ENCODE data around the gene MSI2.
A peak's percentile ranks its signal among the peaks of the same experiment; 100 is the strongest.

Gene MSI2

DNA sequence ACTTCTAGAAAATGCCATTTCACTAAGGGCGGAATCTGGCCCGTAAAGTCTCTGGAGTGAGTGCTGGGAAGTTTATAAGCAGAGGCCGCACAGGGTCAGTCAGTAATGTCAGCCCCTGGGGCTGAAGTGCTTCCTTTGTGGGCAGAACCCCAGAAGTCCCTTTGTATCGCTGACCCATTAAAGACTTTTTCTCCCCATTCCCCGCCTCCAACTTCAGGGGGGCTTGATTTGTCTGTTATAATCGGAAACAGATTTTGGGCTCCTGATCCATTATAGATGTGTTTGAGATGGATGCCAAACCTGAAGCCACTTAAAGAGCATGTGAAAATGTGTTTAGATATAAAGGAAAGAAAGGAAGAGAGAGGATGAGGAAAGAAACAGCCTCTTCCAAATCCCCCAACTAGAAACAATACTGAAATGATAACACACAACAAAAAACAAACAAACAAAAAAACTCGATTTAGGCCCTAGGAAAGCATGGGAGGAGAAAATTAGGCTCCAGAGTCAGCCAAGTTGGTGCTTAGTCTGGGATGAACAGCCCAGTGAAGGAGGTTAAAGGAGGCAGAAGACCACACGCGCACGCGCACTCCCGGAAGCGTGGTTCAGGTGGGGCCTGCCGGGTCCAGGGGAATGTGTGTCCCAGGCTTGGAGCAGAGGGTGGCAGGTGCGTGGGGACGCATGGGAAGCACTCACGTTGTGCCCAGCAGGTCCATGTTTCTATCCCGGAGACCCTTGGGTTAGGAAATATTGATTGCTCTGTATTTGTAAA, 27.1 kb downstream of the MSI2 start:
- Histone ChIP-seq H3K9me3 (ENCODE audit: control insufficient read depth, insufficient read depth, low read length) (no peaks in the 10 kb centered on the region), H4K20me1 (ENCODE audit: control insufficient read depth, insufficient read depth, low read depth, low read length) (peaks cover 12% of the 10 kb centered on the region; the same call in 1 of the 2 replicates), H3K9me2 (replicated peaks; ENCODE audit: control insufficient read depth, low read length) (no peaks in the 10 kb centered on the region), H3K4me1 (ENCODE audit: control insufficient read depth, low read length) (peaks cover 38% of the 10 kb centered on the region), H3K4me2 (ENCODE audit: low read length) (no peak overlapping the region), H3K4me3 (ENCODE audit: low read length) (no peak overlapping the region), H3F3A (ENCODE audit: control insufficient read depth, insufficient read depth) (no peaks in the 10 kb centered on the region), H3K27ac (ENCODE audit: low read depth, low read length) (no peak overlapping the region), H3K36me3 (ENCODE audit: control insufficient read depth, low read length) (peaks cover 88% of the 10 kb centered on the region), H3K79me2 (ENCODE audit: control insufficient read depth, low read length) (peaks cover 95% of the 10 kb centered on the region), H3K27me3 (ENCODE audit: control insufficient read depth, low read length) (no peaks in the 10 kb centered on the region)
- no peak for TF ChIP-seq EZH2phosphoT487 (IDR thresholded peaks at IDR 0.05; ENCODE audit: borderline replicate concordance, low read length)
- no peak for TF ChIP-seq CTCF (IDR thresholded peaks at IDR 0.05; ENCODE audit: low read depth, low read length, poor library complexity, severe bottlenecking)

DNA sequence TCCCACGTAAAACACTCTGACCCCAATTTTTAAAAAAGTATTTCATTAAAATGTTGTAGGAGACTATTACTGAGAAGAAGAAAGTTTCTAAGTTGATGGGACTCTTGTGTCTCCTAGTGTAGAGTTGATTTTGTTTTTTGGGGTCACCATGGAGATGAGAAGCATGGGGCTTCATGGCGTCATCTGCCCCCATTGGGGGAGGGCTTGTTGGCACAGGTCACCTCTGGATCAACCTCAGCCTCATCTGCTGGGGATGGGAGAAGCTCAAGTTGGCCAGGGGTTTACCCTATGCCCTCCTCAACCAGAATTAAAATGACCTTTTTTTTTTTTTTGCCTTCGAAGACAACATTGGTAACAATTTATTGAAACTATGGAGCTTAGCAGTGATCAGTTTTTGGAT, 28.3 kb downstream of the MSI2 start:
- peak overlapping the region; percentile 46 for H3K4me3 ChIP-seq (ENCODE audit: low read length)
- H3K27ac ChIP-seq (ENCODE audit: low read depth, low read length) = peak overlapping the region; percentile 6
- H4K20me1 ChIP-seq (ENCODE audit: control insufficient read depth, insufficient read depth, low read depth, low read length) = peaks cover 6% of the 10 kb centered on the region; the same call in 1 of the 2 replicates
- peaks cover 96% of the 10 kb centered on the region for H3K79me2 ChIP-seq (ENCODE audit: control insufficient read depth, low read length)
- H3K36me3 ChIP-seq (ENCODE audit: control insufficient read depth, low read length) = peaks cover 88% of the 10 kb centered on the region
- H3K4me1 ChIP-seq (ENCODE audit: control insufficient read depth, low read length) = peaks cover 38% of the 10 kb centered on the region
- H3K9me2 ChIP-seq (replicated peaks; ENCODE audit: control insufficient read depth, low read length) = no peaks in the 10 kb centered on the region
- TF ChIP-seq CTCF (IDR thresholded peaks at IDR 0.05; ENCODE audit: low read depth, low read length, poor library complexity, severe bottlenecking) (no peak), EZH2phosphoT487 (IDR thresholded peaks at IDR 0.05; ENCODE audit: borderline replicate concordance, low read length) (no peak)
- no peaks in the 10 kb centered on the region for H3K27me3 ChIP-seq (ENCODE audit: control insufficient read depth, low read length)
- no peaks in the 10 kb centered on the region for H3K9me3 ChIP-seq (ENCODE audit: control insufficient read depth, insufficient read depth, low read length)
- H3F3A ChIP-seq (ENCODE audit: control insufficient read depth, insufficient read depth) = no peaks in the 10 kb centered on the region
- peak overlapping the region; percentile 56 for H3K4me2 ChIP-seq (ENCODE audit: low read length)

DNA sequence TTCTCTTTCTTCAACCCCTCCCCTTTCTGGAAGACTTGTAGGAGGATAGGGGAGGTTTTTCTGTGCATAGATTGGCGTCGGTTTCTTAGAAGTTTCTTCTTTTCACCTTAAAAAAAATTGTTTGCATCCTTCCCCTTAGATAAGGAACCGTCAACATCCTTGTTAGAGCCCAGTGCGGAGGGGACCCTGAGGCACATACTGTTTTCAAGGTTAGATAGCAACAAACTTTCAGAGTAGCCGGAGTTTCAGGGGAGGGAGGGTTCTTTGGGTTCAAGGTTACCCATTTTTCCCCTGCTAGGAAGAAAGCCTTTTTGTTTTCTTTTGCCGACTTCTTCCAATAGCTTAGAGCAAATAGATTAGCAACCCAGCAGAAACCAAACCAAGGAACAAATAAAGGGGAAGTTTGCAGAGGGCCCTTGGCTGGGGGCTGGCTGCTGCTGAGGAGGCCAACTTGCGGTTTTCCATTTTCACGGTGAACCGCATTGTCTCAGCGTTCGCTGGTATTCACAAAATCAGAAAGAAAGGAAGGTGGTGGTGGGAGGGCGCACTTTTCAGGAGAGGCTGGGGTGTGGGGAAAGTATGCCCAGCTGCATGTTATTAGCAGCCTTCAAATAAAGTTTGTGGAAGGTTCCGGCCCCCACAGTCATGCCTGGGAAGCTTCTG, 28.8 kb downstream of the MSI2 start:
- no peaks in the 10 kb centered on the region for H3K27me3 ChIP-seq (ENCODE audit: control insufficient read depth, low read length)
- peak overlapping the region; percentile 56 for H3K4me2 ChIP-seq (ENCODE audit: low read length)
- peak overlapping the region; percentile 6 for H3K27ac ChIP-seq (ENCODE audit: low read depth, low read length)
- peaks cover 96% of the 10 kb centered on the region for H3K79me2 ChIP-seq (ENCODE audit: control insufficient read depth, low read length)
- peak overlapping the region; percentile 46 for H3K4me3 ChIP-seq (ENCODE audit: low read length)
- H3K9me3 ChIP-seq (ENCODE audit: control insufficient read depth, insufficient read depth, low read length) = no peaks in the 10 kb centered on the region
- H3F3A ChIP-seq (ENCODE audit: control insufficient read depth, insufficient read depth) = no peaks in the 10 kb centered on the region
- H3K4me1 ChIP-seq (ENCODE audit: control insufficient read depth, low read length) = peaks cover 38% of the 10 kb centered on the region
- H4K20me1 ChIP-seq (ENCODE audit: control insufficient read depth, insufficient read depth, low read depth, low read length) = peaks cover 6% of the 10 kb centered on the region; the same call in 1 of the 2 replicates
- no peak for TF ChIP-seq CTCF (IDR thresholded peaks at IDR 0.05; ENCODE audit: low read depth, low read length, poor library complexity, severe bottlenecking)
- TF ChIP-seq EZH2phosphoT487 (IDR thresholded peaks at IDR 0.05; ENCODE audit: borderline replicate concordance, low read length) = no peak
- H3K36me3 ChIP-seq (ENCODE audit: control insufficient read depth, low read length) = peaks cover 86% of the 10 kb centered on the region
- no peaks in the 10 kb centered on the region for H3K9me2 ChIP-seq (replicated peaks; ENCODE audit: control insufficient read depth, low read length)

Data from DOHH2 (cell line).